ENCODE data around the gene SPATA31E1.

DNA sequence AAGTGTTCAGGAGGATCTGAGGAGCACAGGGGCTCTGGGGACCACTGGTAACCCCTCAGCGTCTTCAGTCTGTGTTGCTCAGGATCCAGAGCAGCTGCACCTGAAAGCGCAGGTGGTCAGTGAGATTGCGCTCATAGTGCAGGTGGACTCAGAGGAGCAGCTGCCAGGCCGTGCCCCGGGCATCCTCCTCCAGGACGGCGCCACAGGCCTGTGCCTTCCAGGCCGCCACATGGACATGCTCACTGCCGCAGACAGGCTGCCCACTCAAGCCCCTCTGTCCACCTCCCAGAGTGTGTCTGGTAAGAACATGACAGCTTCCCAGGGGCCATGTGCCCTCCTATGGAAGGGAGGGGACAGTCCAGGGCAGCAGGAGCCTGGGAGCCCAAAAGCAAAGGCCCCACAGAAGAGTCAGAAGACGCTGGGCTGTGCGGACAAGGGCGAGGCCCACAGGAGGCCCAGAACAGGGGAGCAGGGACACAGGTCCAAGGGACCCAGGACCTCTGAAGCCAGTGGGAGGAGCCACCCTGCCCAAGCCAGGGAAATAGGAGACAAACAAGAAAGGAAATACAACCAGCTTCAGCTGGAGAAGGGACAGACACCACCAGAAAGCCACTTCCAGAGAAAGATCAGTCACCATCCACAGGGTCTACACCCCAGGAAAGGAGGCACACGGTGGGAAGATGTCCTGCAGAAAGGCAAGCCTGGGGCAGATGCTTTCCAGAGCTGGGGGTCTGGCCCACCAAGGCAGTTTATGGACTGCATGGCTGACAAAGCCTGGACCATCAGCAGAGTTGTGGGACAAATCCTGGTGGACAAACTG lies 5.2 kb downstream of the SPATA31E1 start:
- TF ChIP-seq ZNF274 (IDR thresholded peaks at IDR 0.05; ENCODE audit: low read depth, low read length): no peak
- TF ChIP-seq YY1 (IDR thresholded peaks at IDR 0.05; ENCODE audit: insufficient read depth, insufficient read length): no peak
- TF ChIP-seq SUZ12 (IDR thresholded peaks at IDR 0.05; ENCODE audit: extremely low read depth, insufficient read depth, insufficient read length): no peak

All from NT2/D1 (cell line).